Natural killer cell (primary cell): Measurements from ENCODE around the gene BRK1. TPM values are rescaled to one million over a fixed set of nuclear protein-coding genes. Genes with fewer than 3 reads are reported as not detected.

Experiments used
- ATAC-seq, 3 donors: fragments of 150-1000 bp in 2 of 3; fragments of 200-7000 bp in 1 of 3; cut with Tn5 transposase; 1 replicate in 1 of 3; 2 replicates in 2 of 3; pipeline ENCODE4 v1.10.0; 2021; ENCODE audit warnings: mild to moderate bottlenecking in 2 of 3, moderate library complexity in 2 of 3
- DNase-seq, 2 donors: peaks; one replicate each; pipeline versions ENCODE4 v3.0.0 to v3.0.0-alpha.2; 2013 to 2021; ENCODE audit warnings: mixed read lengths in 1 of 2
- H3K27ac ChIP-seq: one replicate; pipeline ENCODE4 v1.5.1; 2013; ENCODE audit warnings: mild to moderate bottlenecking, low read length
- H3K27me3 ChIP-seq: one replicate; pipeline ENCODE4 v1.6.1; 2013; ENCODE audit warnings: low read length; ENCODE audit not compliant: control insufficient read depth, insufficient read depth
- H3K36me3 ChIP-seq: one replicate; pipeline ENCODE4 v1.6.1; 2013; ENCODE audit warnings: low read length; ENCODE audit not compliant: control insufficient read depth, insufficient read depth
- H3K4me1 ChIP-seq: one replicate; pipeline ENCODE4 v1.6.1; 2013; ENCODE audit warnings: low read length; ENCODE audit not compliant: control insufficient read depth, insufficient read depth
- H3K4me3 ChIP-seq: one replicate; pipeline ENCODE4 v1.5.1; 2013; ENCODE audit warnings: low read length
- H3K9me3 ChIP-seq: one replicate; pipeline ENCODE4 v1.6.1; 2013; ENCODE audit warnings: low read length; ENCODE audit not compliant: control insufficient read depth, insufficient read depth
- H3K27ac Mint-ChIP-seq, 2 donors: one replicate each; pipeline ENCODE4 v1.8.0; 2022; ENCODE audit warnings: mild to moderate bottlenecking in 2 of 2, mixed read lengths in 2 of 2, moderate library complexity in 1 of 2
- H3K27me3 Mint-ChIP-seq, 2 donors: one replicate each; pipeline ENCODE4 v1.8.0; 2022; ENCODE audit warnings: low read depth in 2 of 2, mixed read lengths in 2 of 2
- H3K36me3 Mint-ChIP-seq: one replicate; pipeline ENCODE4 v1.8.0; 2022; ENCODE audit warnings: mixed read lengths
- H3K4me1 Mint-ChIP-seq, 2 donors: one replicate each; pipeline ENCODE4 v1.8.0; 2022; ENCODE audit warnings: mixed read lengths in 2 of 2
- H3K4me3 Mint-ChIP-seq: one replicate; pipeline ENCODE4 v1.8.0; 2022; ENCODE audit warnings: mild to moderate bottlenecking, moderate library complexity, mixed read lengths
- H3K9me3 Mint-ChIP-seq, 2 donors: one replicate each; pipeline ENCODE4 v1.8.0; 2022; ENCODE audit warnings: mixed read lengths in 2 of 2
- WGBS: methylation state at CpG from one replicate; pipeline ENCODE4 v1.1.7; 2013; ENCODE audit warnings: missing lambda C conversion rate; ENCODE audit not compliant: insufficient coverage; 5-methylcytosine and 5-hydroxymethylcytosine counted together
- intact Hi-C: fragments of 100-400 bp; cut with micrococcal nuclease; formaldehyde crosslinking; loops from one replicate; pipeline ENCODE4 v1.14.2; 2022
- total RNA-seq, 4 donors: library from RNA; stranded (reverse); fragments of 120-200 nt in 1 of 4; gene quantifications; one replicate each; pipeline versions ENCODE4 v1.2.3 to v1.2.4, GENCODE V29; 2013 to 2022
- TF ChIP-seq, protein P1 (sequence below): fragments of 200-600 bp; IDR thresholded peaks from one replicate; pipeline ENCODE4 v1.8.0; 2022; ENCODE audit warnings: antibody characterized with exemption

BRK1 gene
- total RNA-seq, 3 donors from 2014 or later (not counting 1 experiment from before 2014, with no cell fraction given) = 65.8 to 78.5 (median 75.0) TPM

DNA sequence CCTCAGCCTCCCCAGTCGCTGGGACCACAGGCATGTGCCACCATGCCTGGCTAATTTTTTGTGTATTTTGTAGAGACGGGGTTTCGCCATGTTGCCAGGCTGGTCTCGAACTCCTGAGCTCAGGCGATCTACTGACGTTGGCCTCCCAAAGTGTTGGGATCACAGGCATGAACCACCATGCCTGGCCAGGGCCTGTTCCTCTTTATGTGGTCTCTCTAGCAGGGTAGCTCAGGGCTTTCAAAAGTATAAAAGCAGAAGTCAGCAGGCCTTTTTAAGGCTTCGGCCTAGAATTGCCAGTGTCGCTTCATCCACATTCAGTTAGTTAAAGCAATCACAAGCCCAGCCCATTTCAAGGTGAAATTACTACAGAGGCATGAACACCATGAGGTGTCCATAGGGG lies 33.8 kb downstream of the BRK1 start:
- no peaks in the 10 kb centered on the region for H3K9me3 Mint-ChIP-seq
- H3K4me3 Mint-ChIP-seq = peak overlapping the region; percentile 9
- DNase-seq (no peak), ATAC-seq (peak in 1 of 3 donors; percentile 21)
- TF ChIP-seq, protein P1, sequence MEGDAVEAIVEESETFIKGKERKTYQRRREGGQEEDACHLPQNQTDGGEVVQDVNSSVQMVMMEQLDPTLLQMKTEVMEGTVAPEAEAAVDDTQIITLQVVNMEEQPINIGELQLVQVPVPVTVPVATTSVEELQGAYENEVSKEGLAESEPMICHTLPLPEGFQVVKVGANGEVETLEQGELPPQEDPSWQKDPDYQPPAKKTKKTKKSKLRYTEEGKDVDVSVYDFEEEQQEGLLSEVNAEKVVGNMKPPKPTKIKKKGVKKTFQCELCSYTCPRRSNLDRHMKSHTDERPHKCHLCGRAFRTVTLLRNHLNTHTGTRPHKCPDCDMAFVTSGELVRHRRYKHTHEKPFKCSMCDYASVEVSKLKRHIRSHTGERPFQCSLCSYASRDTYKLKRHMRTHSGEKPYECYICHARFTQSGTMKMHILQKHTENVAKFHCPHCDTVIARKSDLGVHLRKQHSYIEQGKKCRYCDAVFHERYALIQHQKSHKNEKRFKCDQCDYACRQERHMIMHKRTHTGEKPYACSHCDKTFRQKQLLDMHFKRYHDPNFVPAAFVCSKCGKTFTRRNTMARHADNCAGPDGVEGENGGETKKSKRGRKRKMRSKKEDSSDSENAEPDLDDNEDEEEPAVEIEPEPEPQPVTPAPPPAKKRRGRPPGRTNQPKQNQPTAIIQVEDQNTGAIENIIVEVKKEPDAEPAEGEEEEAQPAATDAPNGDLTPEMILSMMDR = no peak
- intact Hi-C loops = no loop called here
- H3K4me1 Mint-ChIP-seq = peaks cover 15 to 31% of the 10 kb centered on the region in 2 donors
- 78% methylated on average over 7 of the region's 8 CpGs for WGBS
- H3K36me3 Mint-ChIP-seq = peaks cover 18% of the 10 kb centered on the region
- Histone ChIP-seq H3K36me3 (peaks cover 42% of the 10 kb centered on the region), H3K4me3 (no peak overlapping the region), H3K27ac (no peak overlapping the region), H3K9me3 (no peaks in the 10 kb centered on the region), H3K27me3 (no peaks in the 10 kb centered on the region), H3K4me1 (peaks cover 13% of the 10 kb centered on the region)
- H3K27me3 Mint-ChIP-seq = no peaks in the 10 kb centered on the region
- peak overlapping the region in 1 of 2 donors; percentile 51 for H3K27ac Mint-ChIP-seq

DNA sequence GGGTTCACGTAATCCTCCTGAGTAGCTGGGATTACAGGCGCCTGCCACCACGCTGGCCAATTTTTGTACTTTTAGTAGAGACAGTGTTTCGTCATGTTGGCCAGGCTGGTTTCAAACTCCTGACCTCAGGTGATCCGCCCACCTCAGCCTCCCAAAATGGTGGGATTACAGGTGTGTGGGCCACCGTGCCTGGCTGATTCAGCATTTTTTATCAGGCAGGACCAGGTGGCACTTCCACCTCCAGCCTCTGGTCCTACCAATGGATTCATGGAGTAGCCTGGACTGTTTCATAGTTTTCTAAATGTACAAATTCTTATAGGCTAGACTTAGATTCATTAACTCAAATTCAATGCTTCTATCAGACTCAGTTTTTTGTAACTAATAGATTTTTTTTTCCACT lies 35.5 kb downstream of the BRK1 start:
- Mint-ChIP-seq H3K36me3 (peaks cover 18% of the 10 kb centered on the region), H3K4me1 (peaks cover 6 to 21% of the 10 kb centered on the region in 2 donors), H3K4me3 (no peak overlapping the region), H3K9me3 (no peaks in the 10 kb centered on the region), H3K27ac (peak overlapping the region in 1 of 2 donors; percentile 72), H3K27me3 (no peaks in the 10 kb centered on the region)
- no peaks in the 10 kb centered on the region for H3K27me3 ChIP-seq
- DNase-seq (no peak), ATAC-seq (no peak)
- H3K36me3 ChIP-seq = peaks cover 52% of the 10 kb centered on the region
- no peak overlapping the region for H3K27ac ChIP-seq
- no peaks in the 10 kb centered on the region for H3K9me3 ChIP-seq
- no peak overlapping the region for H3K4me3 ChIP-seq
- intact Hi-C loops = loop anchor here (5.0 kb wide), 1 partner anchor 36 kb away; no protein-coding TSS in a partner anchor
- peaks cover 3% of the 10 kb centered on the region for H3K4me1 ChIP-seq
- 86% methylated on average over 6 of the region's 6 CpGs for WGBS
- TF ChIP-seq, protein P1 = no peak

DNA sequence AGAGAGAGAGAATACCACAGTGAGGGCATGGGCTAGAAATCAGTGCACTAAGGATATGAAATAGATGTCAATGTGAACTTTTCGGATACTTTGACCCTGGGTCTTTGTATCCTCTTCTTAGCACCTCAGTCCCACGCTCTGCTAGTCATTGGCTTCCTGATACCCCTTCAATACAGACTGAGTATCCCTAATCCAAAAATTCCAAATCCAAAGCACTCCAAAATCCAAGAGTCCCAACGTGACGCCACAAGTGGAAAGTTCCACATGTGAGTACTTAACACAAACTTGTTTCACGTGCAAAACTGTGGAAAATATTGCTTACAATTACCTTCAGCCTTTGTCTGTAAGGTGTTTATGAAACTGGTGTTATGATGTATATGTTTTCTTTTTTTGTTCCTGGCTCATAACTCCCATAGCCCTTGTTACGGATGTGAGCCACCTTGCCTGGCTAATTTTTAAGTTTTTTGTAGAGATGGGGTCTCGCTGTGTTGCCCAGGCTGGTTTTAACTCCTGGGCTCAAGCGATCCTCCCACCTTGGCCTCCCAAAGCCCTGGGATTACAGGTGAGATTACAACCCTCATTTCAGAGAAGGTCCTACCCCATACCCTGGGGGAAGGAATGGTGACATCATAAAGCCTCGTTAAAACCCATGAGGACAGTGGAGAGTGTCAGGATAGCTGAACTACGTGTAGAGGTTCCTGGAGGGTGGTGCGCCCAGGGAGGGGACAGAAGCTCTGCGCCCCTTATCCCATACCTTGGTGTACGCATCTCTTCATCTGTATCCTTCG lies 39.1 kb downstream of the BRK1 start:
- peaks cover 44% of the 10 kb centered on the region for H3K36me3 ChIP-seq
- no peak overlapping the region for H3K27ac ChIP-seq
- peak overlapping the region in 1 of 2 donors; percentile 11 for H3K27ac Mint-ChIP-seq
- H3K9me3 Mint-ChIP-seq = no peaks in the 10 kb centered on the region
- no peaks in the 10 kb centered on the region for H3K9me3 ChIP-seq
- TF ChIP-seq, protein P1 = no peak
- no peaks in the 10 kb centered on the region for H3K4me1 ChIP-seq
- ATAC-seq = no peak
- H3K4me3 ChIP-seq = no peak overlapping the region
- intact Hi-C loops = loop anchor here (5.0 kb wide), 1 partner anchor 33 kb away; no protein-coding TSS in a partner anchor
- peaks cover 15% of the 10 kb centered on the region for H3K36me3 Mint-ChIP-seq
- H3K27me3 Mint-ChIP-seq = no peaks in the 10 kb centered on the region
- H3K4me1 Mint-ChIP-seq = peaks cover 6% of the 10 kb centered on the region in 2 donors
- no peak for DNase-seq
- H3K27me3 ChIP-seq = no peaks in the 10 kb centered on the region
- 91% methylated on average over 14 of the region's 14 CpGs for WGBS
- no peak overlapping the region for H3K4me3 Mint-ChIP-seq
